ENCODE measurements around the gene RICTOR.

GRCh38 chr5:38931731-38932130, 142.5 kb downstream of the RICTOR start:
- TF ChIP-seq, protein P1, sequence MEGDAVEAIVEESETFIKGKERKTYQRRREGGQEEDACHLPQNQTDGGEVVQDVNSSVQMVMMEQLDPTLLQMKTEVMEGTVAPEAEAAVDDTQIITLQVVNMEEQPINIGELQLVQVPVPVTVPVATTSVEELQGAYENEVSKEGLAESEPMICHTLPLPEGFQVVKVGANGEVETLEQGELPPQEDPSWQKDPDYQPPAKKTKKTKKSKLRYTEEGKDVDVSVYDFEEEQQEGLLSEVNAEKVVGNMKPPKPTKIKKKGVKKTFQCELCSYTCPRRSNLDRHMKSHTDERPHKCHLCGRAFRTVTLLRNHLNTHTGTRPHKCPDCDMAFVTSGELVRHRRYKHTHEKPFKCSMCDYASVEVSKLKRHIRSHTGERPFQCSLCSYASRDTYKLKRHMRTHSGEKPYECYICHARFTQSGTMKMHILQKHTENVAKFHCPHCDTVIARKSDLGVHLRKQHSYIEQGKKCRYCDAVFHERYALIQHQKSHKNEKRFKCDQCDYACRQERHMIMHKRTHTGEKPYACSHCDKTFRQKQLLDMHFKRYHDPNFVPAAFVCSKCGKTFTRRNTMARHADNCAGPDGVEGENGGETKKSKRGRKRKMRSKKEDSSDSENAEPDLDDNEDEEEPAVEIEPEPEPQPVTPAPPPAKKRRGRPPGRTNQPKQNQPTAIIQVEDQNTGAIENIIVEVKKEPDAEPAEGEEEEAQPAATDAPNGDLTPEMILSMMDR (IDR thresholded peaks at IDR 0.05; ENCODE audit: insufficient read depth, low read length, poor library complexity, severe bottlenecking), result no peak
- TF ChIP-seq EZH2phosphoT487 (conservative IDR thresholded peaks at IDR 0.05; ENCODE audit: low read length), result no peak

Data from SU-DHL-6 (cell line).